K562 (cell line): ENCODE results near the gene CNNM3. TPM values are rescaled to one million over a fixed set of nuclear protein-coding genes. Genes with fewer than 3 reads are reported as not detected.

Experiments used
- ATAC-seq: fragments of 200-7000 bp; cut with Tn5 transposase; 3 replicates; pipeline ENCODE4 v1.9.1; 2020; ENCODE audit warnings: moderate library complexity
- BruUV-seq: library from RNA; stranded (reverse); fragments of 400-500 nt; replicated peaks from 2 replicates; lab custom pipeline; 2021; lab: Mats Ljungman, UMichigan
- CTCF ChIA-PET: fragments of 300-600 bp; formaldehyde crosslinking; extraction: SDS; loops from one replicate; lab custom pipeline; 2021; ENCODE audit warnings: low intra/inter-chr PET ratio; lab: Yijun Ruan, JAX
- POLR2A ChIA-PET: fragments of 300-600, 350-650 bp; sonication (Branson Sonifier 250); formaldehyde crosslinking; extraction: SDS; loops from one replicate; lab custom pipeline; 2021; ENCODE audit warnings: antibody characterized with exemption, inconsistent platforms; lab: Yijun Ruan, JAX
- DNase-seq, 4 experiments: peaks; one replicate each; pipeline versions ENCODE4 v3.0.0 to v3.0.0-alpha.2; 2011 to 2018; ENCODE audit warnings: low spot score in 3 of 4, mixed read lengths in 3 of 4; ENCODE audit errors: extremely low read depth in 1 of 4
- FAIRE-seq: peaks from 2 replicates; lab custom pipeline; 2011; peaks lifted over from hg19 to GRCh38; lab: Jason Lieb, UNC
- H2AFZ ChIP-seq: 2 replicates; pipeline ENCODE4 v1.6.0; 2011; ENCODE audit warnings: low read depth, low read length, control low read depth, inconsistent platforms
- H3K27ac ChIP-seq: fragments of 200-600 bp; 3 replicates; pipeline ENCODE4 v1.8.0; 2011; ENCODE audit warnings: low read depth, mild to moderate bottlenecking, control low read depth, inconsistent platforms, low read length, moderate library complexity, mixed read lengths; ENCODE audit errors: extremely low read depth
- H3K27me3 ChIP-seq, 2 experiments: fragments of 300-600 bp in 1 of 2; 2 replicates in 1 of 2; 3 replicates in 1 of 2; pipeline versions ENCODE4 v1.6.0 to v1.8.0; 2011; ENCODE audit warnings: inconsistent platforms in 2 of 2, low read length in 2 of 2, mild to moderate bottlenecking in 1 of 2, mixed read lengths in 1 of 2, moderate library complexity in 1 of 2; ENCODE audit not compliant: control insufficient read depth in 2 of 2, insufficient read depth in 2 of 2
- H3K36me3 ChIP-seq: fragments of 300-600 bp; 3 replicates; pipeline ENCODE4 v1.8.0; 2011; ENCODE audit warnings: mild to moderate bottlenecking, low read length, inconsistent platforms; ENCODE audit not compliant: control insufficient read depth, insufficient read depth
- H3K4me1 ChIP-seq, 2 experiments: fragments of 200-600 bp in 1 of 2; replicated peaks in 1 of 2; 2 replicates in 1 of 2; 3 replicates in 1 of 2; pipeline versions ENCODE4 v1.5.1 to v1.8.0; 2011; ENCODE audit warnings: inconsistent platforms in 2 of 2, low read length in 2 of 2, mild to moderate bottlenecking in 1 of 2, mixed read lengths in 1 of 2, moderate library complexity in 1 of 2; ENCODE audit not compliant: control insufficient read depth in 2 of 2, insufficient read depth in 2 of 2
- H3K4me2 ChIP-seq: 2 replicates; pipeline ENCODE4 v1.6.1; 2011; ENCODE audit warnings: low read length, control low read depth, inconsistent platforms, mixed read lengths; ENCODE audit not compliant: insufficient read depth
- H3K4me3 ChIP-seq: fragments of 200-600 bp; sonication (generic), shearing (Covaris generic); 2 replicates; pipeline ENCODE4 v1.5.1; 2016; ENCODE audit warnings: control low read depth, inconsistent platforms
- H3K79me2 ChIP-seq: fragments of 200-600 bp; 3 replicates; pipeline ENCODE4 v1.8.0; 2011; ENCODE audit warnings: low read length, inconsistent platforms; ENCODE audit not compliant: control insufficient read depth, insufficient read depth
- H3K9ac ChIP-seq, 2 experiments: 2 replicates each; pipeline versions ENCODE4 v1.6.0 to v1.6.1; 2011; ENCODE audit warnings: low read depth in 2 of 2, low read length in 2 of 2, control low read depth in 1 of 2, inconsistent platforms in 1 of 2, mild to moderate bottlenecking in 1 of 2, mixed read lengths in 1 of 2; ENCODE audit not compliant: insufficient read depth in 1 of 2
- H3K9me1 ChIP-seq: one replicate; pipeline ENCODE4 v1.6.0; 2011; ENCODE audit warnings: inconsistent platforms, mild to moderate bottlenecking, low read length, moderate library complexity; ENCODE audit not compliant: control insufficient read depth, insufficient read depth
- H3K9me3 ChIP-seq: replicated peaks from 2 replicates; pipeline ENCODE4 v1.5.1; 2011; ENCODE audit warnings: low read depth, low read length, inconsistent platforms; ENCODE audit not compliant: control insufficient read depth, insufficient read depth
- H4K20me1 ChIP-seq: replicated peaks from 2 replicates; pipeline ENCODE4 v1.6.1; 2011; ENCODE audit warnings: low read length, inconsistent platforms, mixed read lengths; ENCODE audit not compliant: control insufficient read depth, insufficient read depth
- CBFA2T2 ChIP-seq: fragments of 450-650 bp; conservative IDR thresholded peaks from 2 replicates; pipeline ENCODE4 v1.6.1; 2017; ENCODE audit warnings: mild to moderate bottlenecking
- CBFB ChIP-seq: sonication (generic); formaldehyde crosslinking; IDR thresholded peaks from 2 replicates; pipeline ENCODE4 v1.4.0; 2020; ENCODE audit warnings: mild to moderate bottlenecking, missing genetic modification reagents
- IFI16 ChIP-seq: fragments of 250-450 bp; sonication (Bioruptor Pico); IDR thresholded peaks from 2 replicates; pipeline ENCODE4 v2.1.2; 2022; ENCODE audit warnings: mild to moderate bottlenecking, inconsistent platforms
- KDM2B ChIP-seq: fragments of 250-450 bp; sonication (Bioruptor Pico); IDR thresholded peaks from 2 replicates; pipeline ENCODE4 v1.8.0; 2021; ENCODE audit warnings: mild to moderate bottlenecking, moderate library complexity
- SIX5 ChIP-seq, 2 experiments: IDR thresholded peaks; 2 replicates each; pipeline ENCODE4 v1.6.1; 2011; ENCODE audit warnings: low read length in 2 of 2, borderline replicate concordance in 1 of 2, low read depth in 1 of 2, mild to moderate bottlenecking in 1 of 2, moderate library complexity in 1 of 2; ENCODE audit not compliant: insufficient read depth in 1 of 2
- SP1 ChIP-seq: sonication (generic); formaldehyde crosslinking; IDR thresholded peaks from 2 replicates; pipeline ENCODE4 v1.8.1; 2022; ENCODE audit warnings: mild to moderate bottlenecking, missing genetic modification reagents
- TRIM24 ChIP-seq, 2 experiments: fragments of 450-650 bp; IDR thresholded peaks; 2 replicates each; pipeline ENCODE4 v1.6.1; 2016
- ZNF263 ChIP-seq: sonication (generic); formaldehyde crosslinking; IDR thresholded peaks from 2 replicates; pipeline ENCODE4 v1.8.0; 2022; ENCODE audit warnings: mild to moderate bottlenecking, missing genetic modification reagents, borderline replicate concordance
- WGBS: fragments of 100-300 bp; shearing (Covaris generic); methylation state at CpG from one replicate; pipeline ENCODE4 v1.1.6; 2016; ENCODE audit warnings: low coverage, mixed read lengths; ENCODE audit not compliant: insufficient coverage; ENCODE audit errors: missing lambda C conversion rate; 5-methylcytosine and 5-hydroxymethylcytosine counted together
- in situ Hi-C: fragments of 300-500 bp; cut with MboI; formaldehyde crosslinking; loops from 4 replicates; pipeline ENCODE4 v1.15.0; 2018; ENCODE audit warnings: inconsistent platforms, mixed read lengths
- intact Hi-C: fragments of 100-400 bp; cut with micrococcal nuclease; formaldehyde crosslinking; loops from 2 replicates; pipeline ENCODE4 v1.14.2; 2022
- polyA plus RNA-seq, 8 experiments: library from polyadenylated mRNA; depleted of rRNA in 4 of 8; stranded (reverse) in 5 of 8; unstranded in 3 of 8; fragments of >200 nt; fragmentation: Nextera tagmentation in 2 of 8; fragmentation: Illumina TruSeq in 1 of 8; extraction: Ambion mirVana in 2 of 8; extraction: Trizol in 1 of 8; gene quantifications; 2 replicates each; pipeline versions ENCODE4 v1.2.1 to v1.2.3, GENCODE V29; 2011 to 2014; ENCODE audit warnings: inconsistent platforms in 1 of 8, missing spikeins in 1 of 8
- total RNA-seq, 7 experiments: library from RNA; depleted of rRNA in 6 of 7; stranded (reverse); fragments of >200 nt in 6 of 7; fragmentation: Illumina TruSeq in 2 of 7; extraction: Trizol in 2 of 7; gene quantifications; 2 replicates each; pipeline versions ENCODE4 v1.2.1 to v1.2.3, GENCODE V29; 2011 to 2021; ENCODE audit warnings: low replicate concordance in 1 of 7
- TF ChIP-seq, protein P1 (sequence below): sonication (generic); formaldehyde crosslinking; IDR thresholded peaks from 2 replicates; pipeline ENCODE4 v1.8.0; 2022; ENCODE audit warnings: missing genetic modification reagents, mild to moderate bottlenecking, borderline replicate concordance
- TF ChIP-seq, protein P2 (sequence below), 2 experiments: IDR thresholded peaks; 2 replicates each; pipeline ENCODE4 v1.6.1; 2012; ENCODE audit warnings: improper control_type of control experiment in 2 of 2, low read depth in 2 of 2, low read length in 2 of 2, borderline replicate concordance in 1 of 2
- TF ChIP-seq, protein P3 (sequence below), 2 experiments: IDR thresholded peaks; 2 replicates each; pipeline ENCODE4 v1.6.1; 2011; ENCODE audit warnings: borderline replicate concordance in 1 of 2, control low read depth in 1 of 2, low read depth in 1 of 2, low read length in 1 of 2, mild to moderate bottlenecking in 1 of 2, mixed read lengths in 1 of 2, moderate library complexity in 1 of 2; ENCODE audit not compliant: insufficient read depth in 1 of 2, insufficient read length in 1 of 2, poor library complexity in 1 of 2, severe bottlenecking in 1 of 2; ENCODE audit errors: extremely low read depth in 1 of 2
- TF ChIP-seq, protein P4 (sequence below): fragments of 450-650 bp; IDR thresholded peaks from 2 replicates; pipeline ENCODE4 v1.6.1; 2016; ENCODE audit warnings: missing biosample characterization, missing genetic modification characterization

CNNM3 gene
- total and polyA plus RNA-seq, 9 of the 15 experiments (the other 6 are each of a cell fraction or from before 2014, with no cell fraction given), result 1.4 to 16.9 (median 6.5) TPM

GRCh38 chr2:96816836-96817702 lies 1.0 kb downstream of the CNNM3 start:
- H3K4me3 ChIP-seq, result peak overlapping the region; percentile 80
- H3K9ac ChIP-seq, result peak overlapping the region; percentile 10 to 89; a peak in 3 of 4 replicates
- peaks cover 21% of the 10 kb centered on the region for H3K9me1 ChIP-seq
- CTCF ChIA-PET, result no interaction called here
- H3K36me3 ChIP-seq, result peaks cover 25% of the 10 kb centered on the region
- DNase-seq (peak in 2 of 4 experiments; percentile 29 to 37), ATAC-seq (no peak; the same call in 2 of the 3 replicates), FAIRE-seq (no peak)
- no peak overlapping the region for H3K27ac ChIP-seq
- H3K79me2 ChIP-seq, result peaks cover 45% of the 10 kb centered on the region
- peaks cover 34 to 49% of the 10 kb centered on the region in 2 experiments for H3K4me1 ChIP-seq
- H3K27me3 ChIP-seq, result no peaks in the 10 kb centered on the region
- intact Hi-C loops (loop anchor here (5.0 kb wide), 1 partner anchor 55 kb away; the partner anchor contains the start of gene CNNM4), in situ Hi-C loops (no loop called here)
- peak overlapping the region; percentile 90 for H3K4me2 ChIP-seq
- H3K9me3 ChIP-seq, result no peaks in the 10 kb centered on the region
- POLR2A ChIA-PET, result interaction anchor here (0.6 to 2.3 kb wide), 3 partner anchors 7 to 64 kb away, joined by 3 to 8 read pairs (median 4); no protein-coding TSS in a partner anchor
- peaks cover 40% of the 10 kb centered on the region for H4K20me1 ChIP-seq
- BruUV-seq, result no TSS peak
- WGBS, result under 1% methylated on average over 62 of the region's 89 CpGs
- no peak overlapping the region; the same call in 1 of the 2 replicates for H2AFZ ChIP-seq
- TF ChIP-seq, protein P1, sequence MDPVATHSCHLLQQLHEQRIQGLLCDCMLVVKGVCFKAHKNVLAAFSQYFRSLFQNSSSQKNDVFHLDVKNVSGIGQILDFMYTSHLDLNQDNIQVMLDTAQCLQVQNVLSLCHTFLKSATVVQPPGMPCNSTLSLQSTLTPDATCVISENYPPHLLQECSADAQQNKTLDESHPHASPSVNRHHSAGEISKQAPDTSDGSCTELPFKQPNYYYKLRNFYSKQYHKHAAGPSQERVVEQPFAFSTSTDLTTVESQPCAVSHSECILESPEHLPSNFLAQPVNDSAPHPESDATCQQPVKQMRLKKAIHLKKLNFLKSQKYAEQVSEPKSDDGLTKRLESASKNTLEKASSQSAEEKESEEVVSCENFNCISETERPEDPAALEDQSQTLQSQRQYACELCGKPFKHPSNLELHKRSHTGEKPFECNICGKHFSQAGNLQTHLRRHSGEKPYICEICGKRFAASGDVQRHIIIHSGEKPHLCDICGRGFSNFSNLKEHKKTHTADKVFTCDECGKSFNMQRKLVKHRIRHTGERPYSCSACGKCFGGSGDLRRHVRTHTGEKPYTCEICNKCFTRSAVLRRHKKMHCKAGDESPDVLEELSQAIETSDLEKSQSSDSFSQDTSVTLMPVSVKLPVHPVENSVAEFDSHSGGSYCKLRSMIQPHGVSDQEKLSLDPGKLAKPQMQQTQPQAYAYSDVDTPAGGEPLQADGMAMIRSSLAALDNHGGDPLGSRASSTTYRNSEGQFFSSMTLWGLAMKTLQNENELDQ (CRISPR knock-in tag), result no peak
- TF ChIP-seq IFI16 (CRISPR knock-in tag), result no peak
- no peak for TF ChIP-seq SP1 (CRISPR knock-in tag)
- TF ChIP-seq SIX5 (IDR thresholded peaks at IDR 0.05; ENCODE audit: borderline replicate concordance in 1 of 2, insufficient read depth in 1 of 2, low read depth in 1 of 2, low read length in 2 of 2), result no peak
- no peak for TF ChIP-seq KDM2B (CRISPR knock-in tag)
- TF ChIP-seq, protein P2, sequence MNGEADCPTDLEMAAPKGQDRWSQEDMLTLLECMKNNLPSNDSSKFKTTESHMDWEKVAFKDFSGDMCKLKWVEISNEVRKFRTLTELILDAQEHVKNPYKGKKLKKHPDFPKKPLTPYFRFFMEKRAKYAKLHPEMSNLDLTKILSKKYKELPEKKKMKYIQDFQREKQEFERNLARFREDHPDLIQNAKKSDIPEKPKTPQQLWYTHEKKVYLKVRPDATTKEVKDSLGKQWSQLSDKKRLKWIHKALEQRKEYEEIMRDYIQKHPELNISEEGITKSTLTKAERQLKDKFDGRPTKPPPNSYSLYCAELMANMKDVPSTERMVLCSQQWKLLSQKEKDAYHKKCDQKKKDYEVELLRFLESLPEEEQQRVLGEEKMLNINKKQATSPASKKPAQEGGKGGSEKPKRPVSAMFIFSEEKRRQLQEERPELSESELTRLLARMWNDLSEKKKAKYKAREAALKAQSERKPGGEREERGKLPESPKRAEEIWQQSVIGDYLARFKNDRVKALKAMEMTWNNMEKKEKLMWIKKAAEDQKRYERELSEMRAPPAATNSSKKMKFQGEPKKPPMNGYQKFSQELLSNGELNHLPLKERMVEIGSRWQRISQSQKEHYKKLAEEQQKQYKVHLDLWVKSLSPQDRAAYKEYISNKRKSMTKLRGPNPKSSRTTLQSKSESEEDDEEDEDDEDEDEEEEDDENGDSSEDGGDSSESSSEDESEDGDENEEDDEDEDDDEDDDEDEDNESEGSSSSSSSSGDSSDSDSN (IDR thresholded peaks at IDR 0.05; ENCODE audit: borderline replicate concordance in 1 of 2, low read depth in 2 of 2, low read length in 2 of 2), result peak in 1 of 2 experiments; percentile 54; a peak in 1 of 4 replicates
- TF ChIP-seq, protein P3, sequence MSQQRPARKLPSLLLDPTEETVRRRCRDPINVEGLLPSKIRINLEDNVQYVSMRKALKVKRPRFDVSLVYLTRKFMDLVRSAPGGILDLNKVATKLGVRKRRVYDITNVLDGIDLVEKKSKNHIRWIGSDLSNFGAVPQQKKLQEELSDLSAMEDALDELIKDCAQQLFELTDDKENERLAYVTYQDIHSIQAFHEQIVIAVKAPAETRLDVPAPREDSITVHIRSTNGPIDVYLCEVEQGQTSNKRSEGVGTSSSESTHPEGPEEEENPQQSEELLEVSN (IDR thresholded peaks at IDR 0.05; ENCODE audit: borderline replicate concordance in 1 of 2, extremely low read depth in 1 of 2, insufficient read depth in 1 of 2, insufficient read length in 1 of 2, low read depth in 1 of 2, low read length in 1 of 2, poor library complexity in 1 of 2, severe bottlenecking in 1 of 2), result peak in 1 of 2 experiments; percentile 5
- TF ChIP-seq TRIM24 (IDR thresholded peaks at IDR 0.05), result no peak
- TF ChIP-seq ZNF263 (CRISPR knock-in tag), result peak; percentile 43; the same call in 1 of the 2 replicates
- TF ChIP-seq CBFB, result no peak
- TF ChIP-seq CBFA2T2, result no peak
- TF ChIP-seq, protein P4, sequence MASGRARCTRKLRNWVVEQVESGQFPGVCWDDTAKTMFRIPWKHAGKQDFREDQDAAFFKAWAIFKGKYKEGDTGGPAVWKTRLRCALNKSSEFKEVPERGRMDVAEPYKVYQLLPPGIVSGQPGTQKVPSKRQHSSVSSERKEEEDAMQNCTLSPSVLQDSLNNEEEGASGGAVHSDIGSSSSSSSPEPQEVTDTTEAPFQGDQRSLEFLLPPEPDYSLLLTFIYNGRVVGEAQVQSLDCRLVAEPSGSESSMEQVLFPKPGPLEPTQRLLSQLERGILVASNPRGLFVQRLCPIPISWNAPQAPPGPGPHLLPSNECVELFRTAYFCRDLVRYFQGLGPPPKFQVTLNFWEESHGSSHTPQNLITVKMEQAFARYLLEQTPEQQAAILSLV (tag), result no peak
